GM19467 (cell line): ENCODE measurements around the gene FOXC1.
A peak's percentile ranks its signal among the peaks of the same experiment; 100 is the strongest.

ENCODE experiments used
- ATAC-seq: cut with Tn5 transposase; IDR thresholded peaks from one replicate; pipeline ENCODE4 v1.9.1; 2021; ENCODE audit warnings: mild to moderate bottlenecking, moderate library complexity; ENCODE audit not compliant: unreplicated experiment

The FOXC1 gene

DNA sequence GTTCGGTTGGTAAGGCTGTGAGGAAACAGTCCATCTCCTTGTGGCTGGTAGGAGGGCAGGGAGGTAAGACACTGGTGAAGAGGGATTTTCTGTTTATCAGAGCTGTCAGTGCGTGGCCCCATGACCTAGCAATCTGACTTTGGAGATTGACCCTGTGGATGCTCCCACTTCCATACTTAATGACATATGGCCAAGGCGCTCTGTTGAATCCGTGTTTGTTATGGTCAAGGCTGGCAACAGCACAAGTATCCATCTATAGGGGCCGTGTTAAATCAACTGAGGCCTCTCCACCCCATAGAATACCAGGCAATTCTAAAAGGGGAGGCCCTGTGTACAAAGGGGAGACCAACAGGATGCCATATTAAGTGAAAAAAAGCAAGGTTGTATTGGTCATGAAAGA, 25.6 kb upstream of the FOXC1 start:
- no peak for ATAC-seq

DNA sequence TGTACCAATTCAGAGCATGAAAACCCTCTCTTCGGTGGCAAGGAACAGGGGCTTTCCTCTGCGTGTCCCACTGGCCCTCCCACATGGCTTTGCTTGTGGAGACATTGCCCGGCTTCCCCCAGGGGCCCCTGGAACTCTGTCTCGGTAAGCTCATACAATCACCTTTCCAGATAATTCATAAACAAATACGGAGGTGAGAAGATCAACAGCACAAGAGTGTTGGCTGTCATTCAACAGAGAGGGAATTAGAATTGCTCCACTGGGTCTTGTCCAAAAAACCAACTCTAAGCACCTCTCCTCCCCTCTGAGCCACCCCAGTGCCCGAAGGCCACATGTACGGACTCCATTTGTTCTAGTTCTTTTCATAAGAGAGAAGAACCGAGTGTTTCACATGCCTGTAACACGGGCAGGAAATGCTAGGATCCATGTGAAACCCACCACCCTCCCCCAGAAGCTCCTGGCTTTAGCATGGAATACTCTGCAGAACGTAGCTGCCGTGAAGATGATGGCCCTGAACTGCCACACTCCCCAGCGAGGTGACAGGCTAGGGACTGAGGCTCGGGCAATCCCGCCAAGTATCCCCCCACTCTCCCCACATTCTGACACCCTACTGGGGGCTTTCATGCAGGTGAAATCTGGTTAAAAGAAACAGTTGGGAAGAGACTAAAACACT, 24.6 kb upstream of the FOXC1 start:
- no peak for ATAC-seq

DNA sequence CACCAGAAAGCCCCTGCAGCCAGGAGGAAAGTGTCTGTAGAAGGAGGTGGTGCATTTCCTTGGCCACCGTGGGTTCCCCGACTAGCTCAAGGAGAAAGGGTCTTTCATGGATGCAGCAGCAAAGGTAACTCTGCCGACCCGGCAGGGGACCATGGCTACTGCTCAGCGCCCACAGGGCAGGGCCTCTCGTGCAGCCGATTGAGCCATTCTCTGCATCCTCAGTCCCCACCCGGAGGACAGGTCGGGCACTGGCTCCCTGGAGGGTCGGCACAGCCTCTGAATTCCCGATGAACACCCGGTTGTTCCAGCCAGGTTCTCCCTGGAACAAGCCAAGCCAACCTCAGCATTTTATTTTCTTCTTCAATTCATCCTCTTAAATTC, 24.1 kb upstream of the FOXC1 start:
- ATAC-seq, result no peak

GRCh38 chr6:1586256-1586655, 23.5 kb upstream of the FOXC1 start:
- no peak for ATAC-seq

DNA sequence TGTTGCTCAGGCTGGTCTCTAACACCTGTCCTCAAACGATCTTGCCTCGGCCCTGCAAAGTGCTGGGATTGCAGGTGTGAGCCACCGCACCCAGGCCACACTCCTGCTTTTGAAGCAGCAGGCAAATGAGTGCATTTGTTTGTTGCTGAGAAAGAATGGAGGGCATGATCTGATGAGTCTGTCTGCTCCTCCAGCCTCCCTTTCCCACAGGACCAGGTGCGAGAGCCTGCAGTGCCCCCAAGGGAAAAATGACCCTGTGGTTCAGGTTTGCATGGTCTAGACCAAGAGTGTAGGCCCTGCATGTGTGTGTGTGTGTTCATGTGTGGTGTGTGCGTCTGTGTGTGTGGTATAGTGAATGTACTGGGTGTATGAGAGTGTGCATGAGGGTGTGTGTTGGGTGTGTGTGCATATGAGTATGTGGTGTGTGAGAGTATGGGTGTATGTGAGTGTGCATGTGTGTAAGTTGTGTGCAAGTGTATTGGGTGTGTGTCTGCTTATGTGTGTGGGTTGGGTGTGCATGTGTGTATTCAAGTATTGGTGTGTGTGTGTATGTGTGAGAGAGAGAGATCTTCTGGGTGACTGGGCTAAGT, 22.8 kb upstream of the FOXC1 start:
- no peak for ATAC-seq

- no peak for ATAC-seq
Observed at GRCh38 chr6:1587546-1587945, 22.2 kb upstream of the FOXC1 start.

- no peak for ATAC-seq
Observed at GRCh38 chr6:1587977-1588376, 21.7 kb upstream of the FOXC1 start.

DNA sequence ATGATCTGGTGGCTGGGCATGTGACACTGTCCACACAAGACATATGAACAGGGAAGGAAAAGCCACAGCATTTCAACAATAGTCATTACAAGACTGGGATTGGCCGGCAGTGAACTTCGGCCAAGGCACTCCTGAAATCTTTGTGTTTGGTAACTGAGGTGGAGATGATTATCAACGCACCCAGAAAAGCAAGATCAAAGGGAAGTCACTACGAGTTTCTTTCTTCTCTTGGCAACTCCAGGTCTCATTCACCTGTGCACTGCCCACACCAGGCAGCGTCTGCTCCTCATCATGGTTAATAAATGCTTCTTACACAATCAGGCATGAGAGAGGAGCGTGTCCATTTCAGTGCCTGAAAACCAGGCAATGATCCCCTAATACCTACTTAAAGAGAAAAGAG, 20.5 kb upstream of the FOXC1 start:
- no peak for ATAC-seq

DNA sequence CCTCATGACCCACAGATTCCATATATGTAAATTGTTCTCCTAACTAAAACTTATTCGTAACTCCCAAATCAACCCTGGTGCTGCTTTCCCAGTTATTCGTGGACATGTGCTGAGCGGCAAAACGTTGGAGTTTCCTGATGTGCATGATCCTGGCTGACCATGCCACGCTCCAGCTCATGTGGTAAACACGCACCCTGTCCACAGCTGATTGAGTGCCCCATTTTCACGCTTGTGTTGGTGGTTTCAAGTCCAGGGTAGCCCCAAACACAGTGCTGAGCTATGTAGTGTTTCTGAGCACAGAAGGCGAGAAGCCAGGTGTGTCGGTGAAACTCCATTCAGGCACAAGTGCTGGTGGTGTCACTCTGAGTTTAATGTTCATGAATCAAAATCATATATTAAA, 19.1 kb upstream of the FOXC1 start:
- no peak for ATAC-seq

DNA sequence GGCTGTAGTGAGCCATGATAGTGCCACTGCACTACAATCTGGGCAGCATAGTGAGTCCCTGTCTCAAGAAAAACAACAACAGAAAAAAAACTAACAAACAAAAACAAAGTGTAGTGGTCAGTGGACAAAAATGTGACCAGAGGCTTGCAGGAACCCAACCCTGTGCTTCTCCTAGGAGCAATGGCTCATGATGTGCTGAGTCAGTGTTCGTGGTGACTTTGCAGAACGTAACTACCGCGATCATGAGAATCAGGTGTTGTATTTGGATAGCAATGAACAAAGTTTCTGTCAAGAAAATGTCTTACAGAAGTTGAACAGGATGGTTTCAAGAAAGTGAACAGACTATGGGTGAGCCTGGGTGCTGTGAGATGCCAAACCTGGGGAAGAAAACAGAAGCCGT, 18.5 kb upstream of the FOXC1 start:
- ATAC-seq, result no peak

GRCh38 chr6:1591926-1592325, 17.8 kb upstream of the FOXC1 start:
- no peak for ATAC-seq

DNA sequence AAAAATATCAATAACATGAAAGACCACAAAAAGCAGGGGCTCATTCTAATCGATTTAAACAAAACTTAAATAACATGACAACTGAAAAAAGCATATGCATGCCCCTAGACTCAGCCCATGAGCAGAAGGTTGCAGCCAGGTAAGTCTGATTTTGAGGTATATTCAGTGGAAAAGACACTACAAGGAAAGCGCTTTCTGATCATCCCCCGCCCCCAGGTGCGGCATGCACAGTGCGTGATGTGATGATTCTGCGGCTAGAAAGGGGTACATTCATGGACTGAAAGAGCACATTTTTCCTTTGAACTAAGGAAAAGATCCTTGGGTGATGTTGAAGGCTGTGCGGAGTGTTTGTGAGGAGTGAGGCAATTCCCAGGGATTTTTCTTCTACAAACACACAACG, 16.9 kb upstream of the FOXC1 start:
- no peak for ATAC-seq

DNA sequence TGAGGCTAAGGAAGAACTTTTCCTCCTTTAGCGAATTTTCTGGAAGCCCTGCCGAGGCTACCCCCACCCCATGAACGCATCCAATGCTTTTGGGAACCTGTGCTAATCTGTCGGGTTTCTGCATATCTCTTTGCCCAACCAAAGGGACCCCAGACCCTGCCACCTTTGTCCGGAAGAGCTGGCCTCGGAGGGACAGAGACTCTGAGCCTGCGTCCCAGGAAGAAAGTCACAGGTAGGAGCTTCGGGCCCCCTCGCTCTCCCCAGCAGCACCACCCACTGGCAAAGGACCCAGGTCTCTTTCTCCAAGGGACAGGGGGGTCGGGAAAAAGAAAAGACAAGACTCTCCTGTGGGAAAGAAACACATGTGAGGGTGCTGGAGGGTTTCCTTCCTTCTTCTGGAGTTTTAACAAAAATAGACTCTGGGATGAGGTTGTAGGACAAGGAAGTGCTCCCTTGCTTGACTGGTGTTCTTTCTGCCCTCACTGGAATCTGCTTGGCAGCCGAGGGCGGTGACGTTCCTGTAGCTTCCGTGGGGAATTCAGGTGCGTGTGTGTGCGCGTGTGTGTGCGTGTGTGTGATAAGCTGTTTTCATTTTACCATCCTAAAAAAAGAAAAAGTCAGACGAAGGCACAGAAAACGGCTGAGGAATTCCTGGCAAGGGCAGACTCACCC, 16.3 kb upstream of the FOXC1 start:
- no peak for ATAC-seq

GRCh38 chr6:1593958-1594314, 15.8 kb upstream of the FOXC1 start:
- ATAC-seq, result no peak

DNA sequence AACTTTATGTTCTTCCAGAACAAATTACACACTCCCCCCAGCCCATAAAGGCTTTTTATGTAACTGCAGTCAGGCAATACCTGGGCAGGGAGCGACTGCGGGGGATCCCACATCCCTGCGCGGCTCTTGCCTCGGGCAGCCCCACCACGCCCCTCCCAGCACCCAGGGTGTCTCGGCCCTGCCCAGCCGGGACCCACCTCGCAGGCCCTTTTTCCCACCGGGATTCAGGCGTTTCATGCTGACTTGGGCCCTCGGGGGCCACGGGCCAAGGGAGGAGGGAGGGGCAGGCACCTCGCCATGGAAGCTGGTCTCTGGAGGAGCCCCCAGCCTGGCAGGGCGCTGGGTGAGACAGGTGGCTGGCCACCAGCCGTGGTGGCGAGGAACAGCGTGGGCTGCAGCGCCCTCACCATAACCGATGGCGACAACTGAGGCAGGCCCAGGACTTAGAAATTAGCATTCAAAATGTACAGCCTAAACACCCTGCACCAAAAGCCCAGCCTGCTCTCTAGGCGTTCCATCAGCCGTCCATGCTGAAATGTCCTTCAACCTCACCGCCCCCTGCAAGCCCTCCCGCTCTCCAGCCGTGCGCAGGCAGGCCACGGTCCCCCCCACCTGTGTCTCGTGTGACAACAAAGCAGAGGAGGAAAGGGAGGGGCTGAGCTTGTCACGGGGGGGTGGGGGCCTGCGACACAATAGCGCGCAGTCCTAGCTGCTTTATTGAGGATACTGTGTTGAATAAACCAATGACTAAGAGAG, 15.1 kb upstream of the FOXC1 start:
- no peak for ATAC-seq

- no peak for ATAC-seq
Observed at GRCh38 chr6:1595271-1596087, 14.2 kb upstream of the FOXC1 start.

DNA sequence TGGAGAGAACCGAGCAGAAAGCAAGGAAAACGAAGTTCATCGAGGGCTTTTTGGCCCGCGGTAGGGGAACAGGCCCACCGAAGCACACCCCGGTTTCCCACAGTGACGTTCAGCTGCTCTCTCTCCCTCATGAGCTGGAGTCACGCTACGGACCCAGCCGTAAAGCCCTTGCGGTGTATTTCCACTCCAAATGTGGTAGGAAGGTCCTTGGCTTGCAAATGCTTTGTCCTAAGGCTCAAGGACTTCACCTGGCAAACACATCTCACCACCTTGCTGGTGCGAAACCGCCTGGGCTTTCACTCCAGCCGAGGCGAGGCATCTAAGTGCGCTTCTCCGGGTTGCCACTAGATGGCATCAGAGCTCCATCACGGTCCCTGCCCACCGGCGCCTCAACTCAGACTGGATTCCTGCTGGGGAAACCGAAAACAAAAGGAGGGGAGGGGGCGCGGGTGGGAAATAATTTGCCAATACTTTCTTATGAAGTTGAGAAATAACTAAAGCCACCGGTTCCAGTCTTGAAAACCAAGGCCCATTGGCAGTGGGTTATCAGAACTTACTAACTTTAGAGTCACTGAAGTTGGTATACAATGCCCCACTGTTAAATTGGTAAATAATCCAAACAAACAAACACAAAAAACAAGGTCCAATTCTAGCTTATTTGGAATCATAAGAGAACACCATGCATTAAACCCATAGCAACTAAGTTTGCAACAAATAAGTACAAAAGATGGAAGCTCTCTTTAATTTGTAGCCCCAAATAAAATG, 13.4 kb upstream of the FOXC1 start:
- peak; percentile 64 for ATAC-seq

DNA sequence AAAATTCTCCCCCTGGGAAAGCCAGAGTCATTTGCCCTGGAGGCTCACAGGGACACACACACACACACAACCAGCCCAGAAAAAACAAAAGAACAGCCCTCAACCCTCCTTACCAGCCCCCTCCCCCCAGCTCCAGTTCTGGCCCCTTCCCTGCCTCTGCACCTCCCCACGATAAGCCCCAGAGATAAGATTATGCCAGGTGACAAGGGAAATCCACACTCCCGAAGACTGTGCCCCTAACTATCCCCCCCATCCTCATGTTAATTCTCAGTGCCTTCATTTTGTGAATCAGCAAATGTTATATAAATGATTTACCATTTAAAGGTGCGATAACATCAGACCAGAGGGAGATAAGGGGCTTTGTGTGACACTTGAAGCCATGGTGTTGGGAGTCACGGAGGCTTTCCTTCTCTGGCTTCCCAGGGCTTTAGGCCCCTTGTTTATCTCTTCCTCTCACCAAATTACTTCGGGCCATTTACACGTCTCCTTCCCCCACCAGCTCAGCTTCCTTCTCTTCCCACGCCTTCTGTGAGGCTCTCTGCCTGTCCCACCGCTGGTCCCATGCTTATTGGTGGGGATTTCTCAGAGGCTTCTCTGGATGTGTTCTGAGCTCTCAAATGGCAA, 12.5 kb upstream of the FOXC1 start:
- no peak for ATAC-seq

DNA sequence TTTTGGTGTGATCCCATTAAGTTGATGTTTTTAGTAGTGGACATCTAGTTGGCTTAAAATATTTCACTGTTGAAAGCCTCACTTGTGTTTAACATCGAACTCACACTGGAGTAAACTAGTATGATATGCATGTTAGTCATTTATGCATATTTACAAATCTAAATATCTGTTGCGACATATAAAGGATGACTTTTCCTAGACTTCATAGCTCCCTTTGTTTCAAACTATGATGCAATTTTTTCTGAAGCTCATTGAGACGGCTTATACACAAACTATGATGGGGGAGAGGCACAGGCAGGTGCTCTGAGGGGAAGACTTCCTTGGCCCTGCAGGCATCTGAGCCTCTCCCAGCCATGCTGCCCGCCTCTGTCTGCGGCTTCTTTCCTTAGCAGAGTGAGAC, 11.8 kb upstream of the FOXC1 start:
- ATAC-seq, result no peak

GRCh38 chr6:1598433-1598832, 11.3 kb upstream of the FOXC1 start:
- no peak for ATAC-seq
